Hindlimb muscle (tissue), 1 donor: ENCODE results near the gene TEX52. TPM values are rescaled to one million over a fixed set of nuclear protein-coding genes. Genes with fewer than 3 reads are reported as not detected.
"Not testable (repeated sequence)": the region's sequence is repeated elsewhere in the genome, so short reads cannot be mapped to it uniquely, and the experiment has no call there.

ENCODE experiments used
- DNase-seq: peaks from one replicate; pipeline ENCODE4 v3.0.0-alpha.2; 2013
- polyA plus RNA-seq: library from polyadenylated mRNA; unstranded; fragments of 120-200 nt; gene quantifications from one replicate; pipeline ENCODE4 v1.2.1, GENCODE V29; 2013; ENCODE audit not compliant: insufficient read length

TEX52 gene
- polyA plus RNA-seq, result 0.79 TPM

DNA sequence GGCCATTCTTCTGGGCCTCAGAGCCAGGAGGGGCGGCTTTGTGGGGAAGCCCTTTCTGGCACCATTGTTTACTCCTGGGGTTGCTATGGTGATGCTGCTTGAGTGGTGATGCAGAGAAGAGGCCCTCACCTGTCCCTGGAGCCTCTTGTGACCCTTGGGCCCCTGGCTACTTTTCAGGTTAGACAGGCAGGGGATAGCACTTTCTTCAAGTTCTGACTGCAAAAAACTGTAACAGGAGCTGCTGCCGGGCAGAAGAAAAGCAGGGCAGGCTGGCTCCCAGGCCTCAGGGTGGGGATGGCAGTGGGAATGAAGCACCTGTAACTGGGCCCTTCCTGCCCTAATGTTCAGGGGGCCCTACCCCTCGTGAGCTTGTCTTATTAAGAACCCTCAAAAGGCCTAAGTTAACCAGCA lies at the start of gene TEX52:
TSS of gene TEX52 (minus strand) at position 19 of the 411 bp plus-strand sequence. CDS start at position 6, 13 bp downstream.
- no peak for DNase-seq

GRCh38 chr12:2904260-2904659 lies 47.4 kb upstream of the TEX52 start:
- DNase-seq, result no peak

DNA sequence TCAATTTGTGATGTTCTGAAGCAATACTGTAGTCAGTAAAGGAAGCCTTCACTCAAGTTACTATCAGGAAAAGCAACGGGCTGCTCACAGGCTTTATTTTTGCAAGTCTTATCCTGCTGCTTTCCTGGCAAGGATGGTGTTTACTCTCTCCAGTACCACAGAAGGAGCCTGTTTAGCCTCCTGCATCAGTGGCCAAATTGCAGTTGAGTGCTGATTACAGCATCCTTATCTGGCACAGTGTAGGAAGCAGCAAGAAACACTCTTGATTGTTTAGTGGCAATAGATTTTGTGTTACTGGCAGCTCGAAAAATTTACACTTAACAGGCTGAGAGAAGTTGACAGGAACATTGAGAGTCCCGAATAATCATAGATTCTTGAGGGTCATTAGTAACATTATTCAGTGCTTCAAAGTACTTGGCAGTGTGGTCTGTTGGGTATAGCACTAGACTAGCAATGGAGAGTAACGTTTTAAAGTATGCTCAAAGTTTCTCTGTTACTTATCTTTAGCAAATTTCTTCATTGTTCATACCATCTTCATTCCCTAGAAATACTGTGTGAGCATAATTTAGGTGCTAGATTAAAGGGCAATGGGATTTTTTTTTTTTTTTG lies 45.5 kb upstream of the TEX52 start:
- DNase-seq, result no peak

DNA sequence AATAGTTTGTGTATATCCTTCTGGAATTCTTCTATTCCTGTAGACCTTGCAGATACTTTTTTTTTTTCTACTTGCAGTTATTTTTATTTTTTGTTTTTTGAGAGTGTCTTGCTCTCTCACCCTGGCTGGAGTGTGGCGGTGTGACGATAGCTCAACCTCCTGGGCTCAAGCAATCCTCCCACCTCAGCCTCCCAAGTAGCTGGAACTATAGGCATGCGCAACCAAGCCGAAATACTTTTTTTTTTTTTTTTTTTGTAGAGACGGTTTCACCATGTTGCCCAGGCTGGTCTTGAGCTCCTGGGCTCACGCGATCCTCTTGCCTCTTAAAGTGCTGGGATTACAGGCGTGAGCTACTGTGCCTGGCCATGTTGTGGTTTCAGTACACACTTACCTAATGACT lies 43.8 kb upstream of the TEX52 start:
- no peak for DNase-seq

- DNase-seq, result no peak
Observed at GRCh38 chr12:2897418-2897817, 40.6 kb upstream of the TEX52 start.

DNA sequence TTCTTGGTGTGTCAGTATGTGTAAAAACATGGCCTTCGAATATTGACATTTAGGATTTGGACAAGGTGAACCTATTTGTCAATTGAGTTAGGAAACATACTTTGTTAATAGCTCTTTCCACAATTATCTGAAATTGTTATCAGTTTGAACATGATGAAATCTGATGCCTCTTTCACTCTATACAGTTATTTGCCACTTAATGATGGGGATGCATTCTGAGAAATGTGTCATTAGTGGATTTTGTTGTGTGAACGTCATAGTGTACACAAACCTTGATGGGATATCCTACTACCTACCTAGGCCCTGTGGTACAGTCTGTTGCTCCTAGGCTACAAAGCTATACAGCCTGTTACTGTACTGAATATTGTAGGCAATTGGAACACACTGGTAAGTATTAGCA lies 38.7 kb upstream of the TEX52 start:
- DNase-seq, result no peak

DNA sequence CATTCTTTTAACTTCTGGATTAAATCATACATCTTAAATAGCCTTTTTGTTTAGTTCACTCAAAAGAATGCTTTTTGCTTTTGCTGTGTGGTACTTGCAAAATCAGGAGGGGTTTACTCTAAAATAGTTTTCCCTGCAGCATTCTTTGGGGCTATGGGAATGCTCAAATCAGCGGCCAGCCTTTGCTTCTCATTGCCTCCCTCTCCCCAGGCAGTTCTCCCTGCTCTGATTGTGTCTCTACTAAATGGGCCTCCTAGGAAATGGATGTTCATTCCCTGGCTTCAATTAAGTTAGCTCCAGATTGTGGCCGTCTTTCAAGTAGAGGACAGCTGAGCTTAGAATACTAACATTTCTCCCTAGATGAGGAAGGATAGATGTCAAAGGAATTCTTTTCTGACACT lies 38.2 kb upstream of the TEX52 start:
- DNase-seq, result no peak

- peak; percentile 54 for DNase-seq
Observed at GRCh38 chr12:2893007-2893406, 36.2 kb upstream of the TEX52 start.

- DNase-seq, result peak; percentile 16
Observed at GRCh38 chr12:2892246-2892645, 35.4 kb upstream of the TEX52 start.

DNA sequence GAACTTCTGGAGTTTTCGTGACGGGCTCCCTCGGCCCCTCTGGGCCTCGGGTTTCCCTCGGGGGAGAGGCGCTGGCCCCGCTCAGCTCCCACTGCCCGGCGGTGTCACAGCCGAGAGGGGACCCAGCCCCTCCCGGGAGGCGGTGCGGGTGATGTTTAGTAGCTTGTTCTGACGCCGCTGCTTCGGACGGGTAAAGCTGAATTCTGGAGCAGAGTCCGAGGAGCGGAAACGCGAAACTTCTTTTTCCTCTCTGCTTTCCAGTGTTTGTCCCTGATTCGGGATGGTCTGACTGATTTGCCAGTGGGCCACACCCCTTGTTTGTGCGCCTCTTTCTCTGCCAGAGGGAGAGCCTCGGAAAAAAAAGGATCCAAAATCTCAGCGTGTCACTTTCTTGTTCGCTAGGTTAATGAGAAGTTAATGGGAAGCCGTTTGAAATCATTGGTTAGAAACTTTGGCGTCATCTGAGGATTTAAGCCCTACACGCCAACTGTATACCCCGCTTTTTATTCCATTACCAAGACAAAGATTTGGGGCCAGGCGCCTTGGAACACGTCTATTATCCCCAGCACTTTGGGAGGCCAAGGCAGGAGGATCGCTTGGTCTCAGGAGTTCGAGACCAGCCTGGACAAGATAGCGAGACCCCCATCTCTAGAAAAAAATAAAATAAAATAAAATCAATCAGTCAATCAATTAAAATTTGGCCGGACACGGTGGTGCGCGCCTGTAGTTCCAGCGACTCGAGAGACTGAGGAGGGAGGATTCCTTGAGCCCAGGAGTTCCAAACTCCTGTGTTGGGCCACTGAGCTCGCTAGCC lies 34.6 kb upstream of the TEX52 start:
- DNase-seq, result peak; percentile 72

GRCh38 chr12:2890388-2891239 lies 33.8 kb upstream of the TEX52 start, which contains the start of gene TULP3:
TSS of gene TULP3 (plus strand) at chr12:2890891. CDS start at chr12:2890948, 57 bp downstream.
- peak; percentile 98 for DNase-seq

- DNase-seq, result no peak
Observed at GRCh38 chr12:2890001-2890387, 33.2 kb upstream of the TEX52 start.

DNA sequence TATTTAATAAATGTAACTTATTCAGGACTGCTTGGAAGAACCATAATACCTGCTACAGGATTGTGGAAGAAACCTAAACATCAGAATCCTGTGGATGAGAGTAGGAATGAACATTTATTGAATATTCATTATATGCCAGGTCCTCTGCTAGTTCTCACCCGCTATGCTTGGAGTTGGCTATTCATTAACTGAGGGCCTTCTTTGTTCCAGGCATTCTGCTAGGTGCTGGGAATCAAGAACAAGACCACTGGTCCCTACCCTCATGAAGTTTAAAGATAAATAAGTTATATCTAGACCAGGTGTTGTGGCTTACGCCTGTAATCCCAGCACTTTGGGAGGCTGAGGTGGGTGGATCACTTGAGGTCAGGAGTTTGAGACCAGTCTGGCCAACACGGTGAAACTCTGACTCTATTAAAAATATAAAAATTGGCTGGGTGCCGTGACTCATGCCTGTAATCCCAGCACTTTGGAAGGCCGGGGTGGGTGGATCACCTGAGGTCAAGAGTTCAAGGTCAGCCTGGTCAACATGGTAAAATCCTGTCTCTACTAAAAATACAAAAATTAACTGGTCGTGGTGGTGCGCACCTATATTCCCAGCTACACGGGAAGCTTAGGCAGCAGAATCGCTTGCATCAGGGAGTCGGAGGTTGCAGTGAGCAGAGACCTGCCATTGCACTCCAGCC lies 30.1 kb upstream of the TEX52 start:
- no peak for DNase-seq

DNA sequence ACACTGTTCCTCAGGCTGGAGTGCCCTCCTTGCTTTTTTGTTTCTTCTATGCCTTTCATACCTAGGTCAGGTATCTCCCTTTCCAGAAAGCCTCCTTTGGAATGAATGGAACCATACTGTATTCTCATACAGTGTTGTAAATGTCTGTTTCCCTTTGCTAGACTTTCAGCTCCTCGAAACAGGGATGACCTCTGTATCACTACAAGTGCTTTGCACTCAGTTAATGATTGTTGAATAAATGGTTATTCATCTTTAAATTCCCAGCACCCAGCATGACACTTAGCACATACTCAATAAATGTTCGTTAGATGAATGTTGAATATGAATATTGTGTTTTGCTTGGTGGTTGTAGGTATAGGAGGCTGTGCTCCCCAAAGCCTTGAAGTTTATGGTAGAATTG lies 28.0 kb upstream of the TEX52 start:
- no peak for DNase-seq

DNA sequence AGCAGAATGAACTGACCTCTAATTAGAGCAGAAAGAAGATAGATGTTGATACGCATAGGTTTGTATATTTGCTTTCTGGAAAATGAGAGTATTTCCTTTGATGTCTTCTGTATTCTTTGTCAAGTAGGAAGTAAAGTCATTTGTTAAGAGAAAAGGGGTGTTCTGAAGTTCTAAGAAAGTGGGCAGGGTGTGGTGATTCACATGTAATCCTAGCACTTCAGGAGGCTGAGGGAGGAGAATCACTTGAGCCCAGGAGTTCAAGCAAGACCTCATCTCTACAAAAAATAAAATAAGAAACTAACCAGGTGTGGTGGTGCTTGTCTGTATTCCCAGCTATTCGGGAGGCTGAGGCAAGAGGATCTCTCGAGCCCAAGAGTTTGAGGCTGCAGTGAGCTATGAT lies 23.0 kb upstream of the TEX52 start:
- no peak for DNase-seq

DNA sequence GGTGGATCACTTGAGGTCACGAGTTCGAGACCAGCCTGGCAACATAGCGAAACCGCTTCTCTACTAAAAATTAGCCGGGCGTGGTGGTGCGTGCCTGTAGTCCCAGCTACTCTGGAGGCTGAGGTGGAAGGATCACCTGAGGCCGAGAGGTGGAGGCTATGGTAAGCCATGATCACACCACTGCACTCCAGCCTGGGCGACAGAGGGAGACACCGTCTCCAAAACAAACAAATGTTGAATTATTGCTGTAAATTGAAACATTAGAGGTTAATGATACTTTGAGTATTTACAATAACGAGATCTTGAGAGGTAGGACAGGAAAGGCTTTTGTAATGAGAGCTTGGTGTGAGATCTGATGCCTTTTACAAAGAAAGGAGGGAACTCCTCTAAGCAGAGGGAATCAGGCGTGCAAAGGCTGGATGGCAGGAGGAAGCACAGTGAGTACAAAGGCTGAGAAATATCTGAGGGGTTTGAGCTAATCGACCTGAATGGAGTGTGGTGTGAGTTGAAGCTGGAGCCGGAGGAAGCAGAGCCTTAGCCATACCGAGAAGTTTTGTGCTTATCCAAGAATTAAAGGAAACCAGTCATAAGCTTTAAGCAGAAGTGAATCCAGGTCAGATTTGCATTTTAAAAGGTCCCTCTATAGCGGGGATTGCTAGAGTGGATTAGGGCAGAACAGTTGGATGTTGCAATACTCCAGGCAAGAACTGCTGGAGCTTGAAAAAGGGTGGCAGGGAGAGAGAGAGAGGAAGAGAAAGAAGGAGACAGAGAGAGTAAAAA lies 21.3 kb upstream of the TEX52 start:
- peak; percentile 15 for DNase-seq

GRCh38 chr12:2877047-2877952 lies 20.5 kb upstream of the TEX52 start, which contains the start of the genes FOXM1 and RHNO1:
TSS of gene FOXM1 (minus strand) at chr12:2877174. CDS start at chr12:2874478, 2,696 bp downstream.
TSS of gene RHNO1 (plus strand) at chr12:2877223. CDS start at chr12:2885367, 8,144 bp downstream.
- peak; percentile 95 for DNase-seq

DNA sequence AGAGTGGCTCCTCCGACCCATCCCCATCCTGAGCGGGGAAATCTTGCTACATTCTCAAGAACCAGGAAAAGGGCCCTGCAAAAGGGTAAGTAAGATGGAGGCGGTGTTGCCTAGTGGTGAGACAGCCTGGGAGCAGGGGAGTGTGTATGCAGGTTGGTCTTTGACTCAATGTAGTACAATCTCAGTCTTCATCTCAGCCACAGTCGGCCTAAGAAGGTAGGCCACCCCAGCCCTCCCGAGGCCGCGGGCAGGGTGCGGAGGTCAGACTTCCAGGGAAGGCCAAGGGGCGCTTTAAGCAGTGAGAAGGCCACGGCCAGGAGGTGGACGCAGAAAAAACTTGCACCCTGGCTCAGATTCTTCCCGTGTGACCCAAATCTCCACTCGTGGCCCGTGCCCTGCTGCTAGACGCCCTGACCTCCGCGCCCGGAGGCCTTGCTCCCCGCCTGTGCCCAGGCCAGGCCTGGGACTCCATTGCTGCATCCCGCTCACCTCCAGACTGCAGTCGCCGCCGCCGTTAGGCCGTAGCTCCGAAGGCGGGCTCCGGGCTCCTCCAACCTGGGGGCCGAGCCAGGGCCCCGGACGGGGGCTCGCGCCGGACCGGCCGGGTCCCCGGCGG lies 19.7 kb upstream of the TEX52 start:
- peak; percentile 19 for DNase-seq

- not testable (repeated sequence) for DNase-seq
Observed at GRCh38 chr12:2868986-2869632, 12.3 kb upstream of the TEX52 start.
